Astrocyte (in vitro differentiated cells and primary cell): ENCODE measurements around the gene CD82. TPM values are rescaled to one million over a fixed set of nuclear protein-coding genes. Genes with fewer than 3 reads are reported as not detected.
"Not testable (repeated sequence)": the region's sequence is repeated elsewhere in the genome, so short reads cannot be mapped to it uniquely, and the experiment has no call there.

Experiments used
- DNase-seq: peaks from one replicate; pipeline ENCODE4 v3.0.0-alpha.2; 2010; ENCODE audit warnings: low read depth
- FAIRE-seq: peaks from 2 replicates; lab custom pipeline; 2011; peaks lifted over from hg19 to GRCh38; lab: Jason Lieb, UNC
- H2AFZ ChIP-seq: 2 replicates; pipeline ENCODE4 v1.6.0; 2012; ENCODE audit warnings: low read depth, low read length, inconsistent platforms
- H3K27ac ChIP-seq: 2 replicates; pipeline ENCODE4 v1.5.1; 2011; ENCODE audit warnings: low read depth, low read length, inconsistent platforms
- H3K27me3 ChIP-seq: 2 replicates; pipeline ENCODE4 v1.6.0; 2011; ENCODE audit warnings: low read length, inconsistent platforms; ENCODE audit not compliant: insufficient read depth
- H3K36me3 ChIP-seq: 2 replicates; pipeline ENCODE4 v1.5.1; 2011; ENCODE audit warnings: low read length, inconsistent platforms; ENCODE audit not compliant: insufficient read depth
- H3K4me1 ChIP-seq: 2 replicates; pipeline ENCODE4 v1.5.1; 2011; ENCODE audit warnings: low read length, inconsistent platforms; ENCODE audit not compliant: insufficient read depth
- H3K4me2 ChIP-seq: 2 replicates; pipeline ENCODE4 v1.6.0; 2012; ENCODE audit warnings: low read length, inconsistent platforms
- H3K4me3 ChIP-seq: 2 replicates; pipeline ENCODE4 v1.5.1; 2011; ENCODE audit warnings: low read depth, mild to moderate bottlenecking, low read length, inconsistent platforms; ENCODE audit not compliant: insufficient read depth
- H3K79me2 ChIP-seq: 2 replicates; pipeline ENCODE4 v1.6.0; 2012; ENCODE audit warnings: mild to moderate bottlenecking, low read length, inconsistent platforms; ENCODE audit not compliant: insufficient read depth
- H3K9ac ChIP-seq: 2 replicates; pipeline ENCODE4 v1.6.0; 2012; ENCODE audit warnings: mild to moderate bottlenecking, low read length, inconsistent platforms
- H3K9me3 ChIP-seq: 2 replicates; pipeline ENCODE4 v1.5.1; 2012; ENCODE audit warnings: low read depth, mild to moderate bottlenecking, low read length, inconsistent platforms; ENCODE audit not compliant: insufficient read depth
- H4K20me1 ChIP-seq: 2 replicates; pipeline ENCODE4 v1.6.0; 2012; ENCODE audit warnings: low read length, inconsistent platforms; ENCODE audit not compliant: insufficient read depth
- H3K27ac Mint-ChIP-seq: one replicate; pipeline ENCODE4 v1.8.0; 2021; ENCODE audit warnings: mild to moderate bottlenecking, mixed read lengths; ENCODE audit not compliant: unreplicated experiment
- H3K27me3 Mint-ChIP-seq: one replicate; pipeline ENCODE4 v1.8.0; 2021; ENCODE audit warnings: low read depth, mixed read lengths; ENCODE audit not compliant: unreplicated experiment
- H3K36me3 Mint-ChIP-seq: one replicate; pipeline ENCODE4 v1.8.0; 2021; ENCODE audit warnings: low read depth, mixed read lengths; ENCODE audit not compliant: unreplicated experiment
- H3K4me1 Mint-ChIP-seq: one replicate; pipeline ENCODE4 v1.8.0; 2021; ENCODE audit warnings: low read depth, mixed read lengths; ENCODE audit not compliant: unreplicated experiment
- H3K4me3 Mint-ChIP-seq: one replicate; pipeline ENCODE4 v1.8.0; 2021; ENCODE audit warnings: mild to moderate bottlenecking, moderate library complexity, mixed read lengths; ENCODE audit not compliant: unreplicated experiment
- H3K9me3 Mint-ChIP-seq: one replicate; pipeline ENCODE4 v1.8.0; 2021; ENCODE audit warnings: mild to moderate bottlenecking, mixed read lengths; ENCODE audit not compliant: unreplicated experiment
- EZH2 ChIP-seq: IDR thresholded peaks from 2 replicates; pipeline ENCODE4 v1.6.1; 2012; ENCODE audit warnings: mild to moderate bottlenecking, low read length, inconsistent platforms; ENCODE audit not compliant: insufficient read depth
- total RNA-seq: library from RNA; stranded (reverse); gene quantifications from 2 replicates; pipeline ENCODE4 v1.2.1, GENCODE V29; 2021
- TF ChIP-seq, protein P1 (sequence below): IDR thresholded peaks from 2 replicates; pipeline ENCODE4 v1.5.1; 2011; ENCODE audit warnings: low read depth, mild to moderate bottlenecking, inconsistent platforms, low read length, moderate library complexity; ENCODE audit not compliant: insufficient read depth

The CD82 gene
- total RNA-seq, 1 donor from 2014 or later = 74.5 TPM

DNA sequence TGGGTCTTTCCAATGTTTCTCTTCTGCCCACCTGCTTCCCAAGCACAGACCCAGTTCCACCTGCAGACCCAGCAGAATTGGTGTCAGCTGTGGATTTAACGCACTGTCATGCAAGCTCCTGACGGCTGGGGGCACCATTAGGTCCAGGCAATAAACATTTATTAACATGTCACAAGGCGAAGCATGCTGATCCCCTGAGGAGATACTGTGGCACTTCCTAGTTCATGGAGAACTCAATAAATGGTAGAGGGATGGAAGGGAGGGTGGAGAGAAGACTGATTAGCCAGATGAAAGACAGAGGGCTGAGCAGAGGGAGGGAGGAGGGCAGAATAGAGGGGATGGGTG, 93.0 kb downstream of the CD82 start:
- H3K36me3 ChIP-seq = no peaks in the 10 kb centered on the region
- peaks cover 3% of the 10 kb centered on the region for H3K4me1 Mint-ChIP-seq
- TF ChIP-seq, protein P1, sequence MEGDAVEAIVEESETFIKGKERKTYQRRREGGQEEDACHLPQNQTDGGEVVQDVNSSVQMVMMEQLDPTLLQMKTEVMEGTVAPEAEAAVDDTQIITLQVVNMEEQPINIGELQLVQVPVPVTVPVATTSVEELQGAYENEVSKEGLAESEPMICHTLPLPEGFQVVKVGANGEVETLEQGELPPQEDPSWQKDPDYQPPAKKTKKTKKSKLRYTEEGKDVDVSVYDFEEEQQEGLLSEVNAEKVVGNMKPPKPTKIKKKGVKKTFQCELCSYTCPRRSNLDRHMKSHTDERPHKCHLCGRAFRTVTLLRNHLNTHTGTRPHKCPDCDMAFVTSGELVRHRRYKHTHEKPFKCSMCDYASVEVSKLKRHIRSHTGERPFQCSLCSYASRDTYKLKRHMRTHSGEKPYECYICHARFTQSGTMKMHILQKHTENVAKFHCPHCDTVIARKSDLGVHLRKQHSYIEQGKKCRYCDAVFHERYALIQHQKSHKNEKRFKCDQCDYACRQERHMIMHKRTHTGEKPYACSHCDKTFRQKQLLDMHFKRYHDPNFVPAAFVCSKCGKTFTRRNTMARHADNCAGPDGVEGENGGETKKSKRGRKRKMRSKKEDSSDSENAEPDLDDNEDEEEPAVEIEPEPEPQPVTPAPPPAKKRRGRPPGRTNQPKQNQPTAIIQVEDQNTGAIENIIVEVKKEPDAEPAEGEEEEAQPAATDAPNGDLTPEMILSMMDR = peak; percentile 10
- TF ChIP-seq EZH2 = no peak
- no peak overlapping the region for H3K27ac Mint-ChIP-seq
- FAIRE-seq (no peak), DNase-seq (no peak)
- H3K27me3 ChIP-seq = peaks cover 10% of the 10 kb centered on the region
- H3K4me3 Mint-ChIP-seq = no peak overlapping the region
- H3K36me3 Mint-ChIP-seq = no peaks in the 10 kb centered on the region
- H2AFZ ChIP-seq = no peak overlapping the region
- H3K9me3 Mint-ChIP-seq = peaks cover 11% of the 10 kb centered on the region
- no peaks in the 10 kb centered on the region for H3K4me1 ChIP-seq
- H3K9ac ChIP-seq = no peak overlapping the region
- H3K27ac ChIP-seq = no peak overlapping the region
- no peak overlapping the region for H3K4me2 ChIP-seq
- H4K20me1 ChIP-seq = no peaks in the 10 kb centered on the region
- H3K79me2 ChIP-seq = no peaks in the 10 kb centered on the region
- no peaks in the 10 kb centered on the region for H3K9me3 ChIP-seq
- peaks cover 38% of the 10 kb centered on the region for H3K27me3 Mint-ChIP-seq
- no peak overlapping the region for H3K4me3 ChIP-seq

- H4K20me1 ChIP-seq = no peaks in the 10 kb centered on the region
- H2AFZ ChIP-seq = no peak overlapping the region
- H3K36me3 Mint-ChIP-seq = no peaks in the 10 kb centered on the region
- no peak overlapping the region for H3K27ac ChIP-seq
- FAIRE-seq (no peak), DNase-seq (no peak)
- H3K4me3 ChIP-seq = no peak overlapping the region
- no peaks in the 10 kb centered on the region for H3K79me2 ChIP-seq
- no peaks in the 10 kb centered on the region for H3K4me1 ChIP-seq
- no peak overlapping the region for H3K9ac ChIP-seq
- peaks cover 10% of the 10 kb centered on the region for H3K27me3 ChIP-seq
- peaks cover 11% of the 10 kb centered on the region for H3K9me3 Mint-ChIP-seq
- no peak overlapping the region for H3K4me3 Mint-ChIP-seq
- peaks cover 32% of the 10 kb centered on the region for H3K27me3 Mint-ChIP-seq
- H3K9me3 ChIP-seq = no peaks in the 10 kb centered on the region
- H3K27ac Mint-ChIP-seq = no peak overlapping the region
- H3K4me2 ChIP-seq = no peak overlapping the region
- peaks cover 3% of the 10 kb centered on the region for H3K4me1 Mint-ChIP-seq
- H3K36me3 ChIP-seq = no peaks in the 10 kb centered on the region
- TF ChIP-seq, protein P1 = no peak
- TF ChIP-seq EZH2 = no peak
Measured at GRCh38 chr11:44659641-44660040, 94.2 kb downstream of the CD82 start.

DNA sequence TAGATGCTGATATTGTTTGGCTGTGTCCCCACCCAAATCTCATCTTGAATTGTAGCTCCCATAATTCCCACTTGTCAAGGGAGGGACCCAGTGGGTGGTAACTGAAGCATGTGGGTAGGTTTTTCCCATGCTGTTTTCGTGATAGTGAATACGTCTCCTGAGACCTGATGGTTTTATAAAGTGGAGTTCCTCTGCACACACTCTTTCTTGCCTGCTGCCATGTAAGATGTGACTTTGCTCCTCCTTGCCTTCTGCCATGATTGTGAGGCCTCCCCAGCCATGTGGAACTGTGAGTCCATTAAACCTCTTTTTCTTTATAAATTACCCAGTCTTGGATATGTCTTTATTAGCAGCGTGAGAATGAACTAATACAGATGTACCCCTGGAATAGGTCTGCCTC, 95.1 kb downstream of the CD82 start:
- not testable (repeated sequence) for FAIRE-seq, H3K9ac ChIP-seq, H3K4me1 ChIP-seq, H3K27ac Mint-ChIP-seq, H3K4me3 Mint-ChIP-seq, H3K79me2 ChIP-seq, H3K36me3 Mint-ChIP-seq, H3K9me3 ChIP-seq, H3K27ac ChIP-seq, DNase-seq, H3K4me1 Mint-ChIP-seq, H3K36me3 ChIP-seq, H4K20me1 ChIP-seq, H2AFZ ChIP-seq, H3K4me3 ChIP-seq, H3K4me2 ChIP-seq
- peaks cover 10% of the 10 kb centered on the region for H3K27me3 ChIP-seq
- Mint-ChIP-seq H3K9me3 (peaks cover 11% of the 10 kb centered on the region), H3K27me3 (peaks cover 32% of the 10 kb centered on the region)
